ENCODE results near the gene FANCC. TPM values are rescaled to one million over a fixed set of nuclear protein-coding genes. Genes with fewer than 3 reads are reported as not detected.

FANCC gene
- total RNA-seq, 6 experiments from 2014 or later, result 4.7 to 7.1 (median 5.7) TPM

DNA sequence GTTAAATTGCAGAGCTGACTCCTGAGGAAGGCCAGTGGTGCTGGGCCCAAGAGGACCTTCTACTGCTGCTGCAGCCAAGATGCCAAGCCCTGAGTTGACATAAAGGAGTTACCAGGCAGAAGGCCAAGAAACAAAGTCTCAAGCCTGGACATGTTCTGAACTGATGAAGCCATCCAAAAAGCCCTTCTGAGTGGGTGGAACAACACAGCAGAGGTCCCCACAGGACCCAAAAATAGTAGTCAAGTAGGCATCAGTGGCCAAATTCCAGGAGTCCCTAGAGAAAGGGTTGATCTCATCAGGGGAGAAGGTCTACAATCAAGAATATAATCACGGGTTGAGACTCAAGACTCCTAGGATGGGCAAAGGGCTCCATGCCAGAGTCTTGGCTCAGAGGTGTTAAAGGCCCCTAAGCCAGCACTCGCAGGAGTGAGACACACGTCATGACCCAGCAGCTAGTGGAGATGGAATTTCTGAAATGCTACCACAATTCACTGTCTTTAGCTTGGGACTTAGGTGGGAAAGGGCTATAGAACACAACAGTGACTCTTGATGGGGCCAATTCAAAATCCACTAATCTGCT is 119.7 kb downstream of the FANCC start:
- peaks cover 3% of the 10 kb centered on the region; the same call in 1 of the 2 replicates for H3K36me3 Mint-ChIP-seq (ENCODE audit: low read depth)
- no peaks in the 10 kb centered on the region for H3K9me3 Mint-ChIP-seq
- peak overlapping the region; percentile 73 for H3K27ac Mint-ChIP-seq
- H3K4me1 Mint-ChIP-seq (ENCODE audit: low read depth), result peaks cover 12% of the 10 kb centered on the region
- H3K4me3 Mint-ChIP-seq, result no peak overlapping the region
- H3K27me3 Mint-ChIP-seq (ENCODE audit: insufficient read depth), result no peaks in the 10 kb centered on the region
- TF ChIP-seq, protein P1, sequence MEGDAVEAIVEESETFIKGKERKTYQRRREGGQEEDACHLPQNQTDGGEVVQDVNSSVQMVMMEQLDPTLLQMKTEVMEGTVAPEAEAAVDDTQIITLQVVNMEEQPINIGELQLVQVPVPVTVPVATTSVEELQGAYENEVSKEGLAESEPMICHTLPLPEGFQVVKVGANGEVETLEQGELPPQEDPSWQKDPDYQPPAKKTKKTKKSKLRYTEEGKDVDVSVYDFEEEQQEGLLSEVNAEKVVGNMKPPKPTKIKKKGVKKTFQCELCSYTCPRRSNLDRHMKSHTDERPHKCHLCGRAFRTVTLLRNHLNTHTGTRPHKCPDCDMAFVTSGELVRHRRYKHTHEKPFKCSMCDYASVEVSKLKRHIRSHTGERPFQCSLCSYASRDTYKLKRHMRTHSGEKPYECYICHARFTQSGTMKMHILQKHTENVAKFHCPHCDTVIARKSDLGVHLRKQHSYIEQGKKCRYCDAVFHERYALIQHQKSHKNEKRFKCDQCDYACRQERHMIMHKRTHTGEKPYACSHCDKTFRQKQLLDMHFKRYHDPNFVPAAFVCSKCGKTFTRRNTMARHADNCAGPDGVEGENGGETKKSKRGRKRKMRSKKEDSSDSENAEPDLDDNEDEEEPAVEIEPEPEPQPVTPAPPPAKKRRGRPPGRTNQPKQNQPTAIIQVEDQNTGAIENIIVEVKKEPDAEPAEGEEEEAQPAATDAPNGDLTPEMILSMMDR (IDR thresholded peaks at IDR 0.05), result no peak
- DNase-seq, result peak; percentile 17

DNA sequence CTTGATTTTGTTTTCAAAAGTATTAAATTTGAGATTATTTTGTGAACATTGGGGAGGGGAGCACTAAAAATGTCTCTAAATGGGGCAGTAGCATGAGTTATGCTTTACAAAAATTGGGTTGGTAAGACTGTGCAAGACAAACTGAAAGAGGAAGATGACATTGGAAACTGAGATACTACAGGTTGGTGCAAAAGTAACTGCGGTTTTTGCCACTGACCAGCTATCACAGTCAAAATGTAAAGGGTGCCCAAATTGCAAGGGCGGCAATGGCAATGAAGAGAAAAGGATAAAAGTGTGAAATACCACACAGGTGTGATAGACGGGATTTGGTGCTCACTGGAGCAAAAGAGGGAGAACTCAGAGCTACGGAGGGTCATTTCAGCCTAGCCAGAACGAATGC is 124.0 kb downstream of the FANCC start:
- peaks cover 29% of the 10 kb centered on the region for H3K4me1 Mint-ChIP-seq (ENCODE audit: low read depth)
- no peak overlapping the region for H3K4me3 Mint-ChIP-seq
- TF ChIP-seq, protein P1 (IDR thresholded peaks at IDR 0.05), result no peak
- no peak overlapping the region for H3K27ac Mint-ChIP-seq
- H3K36me3 Mint-ChIP-seq (ENCODE audit: low read depth), result peaks cover 4% of the 10 kb centered on the region; the same call in 1 of the 2 replicates
- no peaks in the 10 kb centered on the region for H3K9me3 Mint-ChIP-seq
- DNase-seq, result no peak
- no peaks in the 10 kb centered on the region for H3K27me3 Mint-ChIP-seq (ENCODE audit: insufficient read depth)

DNA sequence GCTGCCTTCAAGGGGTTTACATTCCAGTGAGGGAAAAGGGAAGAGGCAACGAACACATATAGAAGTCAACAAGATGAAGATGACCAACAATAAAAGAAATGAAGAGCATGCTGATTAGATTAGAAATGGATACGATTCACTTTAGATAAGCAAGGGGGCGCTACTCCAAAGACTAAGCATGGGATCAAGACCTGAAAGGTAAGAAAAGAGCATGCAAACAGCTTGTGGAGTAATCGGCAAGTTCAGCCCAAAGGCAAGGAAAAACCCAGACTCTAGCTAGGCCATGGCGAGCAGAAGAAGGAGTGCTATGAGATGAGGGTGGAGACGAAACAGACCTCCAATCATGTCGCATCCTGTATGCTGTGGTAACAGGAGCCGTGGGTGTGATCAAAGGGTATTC is 124.4 kb downstream of the FANCC start:
- TF ChIP-seq, protein P1 (IDR thresholded peaks at IDR 0.05), result peak; percentile 51
- no peak for DNase-seq
- no peak overlapping the region for H3K4me3 Mint-ChIP-seq
- peaks cover 25% of the 10 kb centered on the region for H3K4me1 Mint-ChIP-seq (ENCODE audit: low read depth)
- H3K27ac Mint-ChIP-seq, result no peak overlapping the region
- H3K36me3 Mint-ChIP-seq (ENCODE audit: low read depth), result peaks cover 4% of the 10 kb centered on the region; the same call in 1 of the 2 replicates
- no peaks in the 10 kb centered on the region for H3K27me3 Mint-ChIP-seq (ENCODE audit: insufficient read depth)
- H3K9me3 Mint-ChIP-seq, result no peaks in the 10 kb centered on the region

DNA sequence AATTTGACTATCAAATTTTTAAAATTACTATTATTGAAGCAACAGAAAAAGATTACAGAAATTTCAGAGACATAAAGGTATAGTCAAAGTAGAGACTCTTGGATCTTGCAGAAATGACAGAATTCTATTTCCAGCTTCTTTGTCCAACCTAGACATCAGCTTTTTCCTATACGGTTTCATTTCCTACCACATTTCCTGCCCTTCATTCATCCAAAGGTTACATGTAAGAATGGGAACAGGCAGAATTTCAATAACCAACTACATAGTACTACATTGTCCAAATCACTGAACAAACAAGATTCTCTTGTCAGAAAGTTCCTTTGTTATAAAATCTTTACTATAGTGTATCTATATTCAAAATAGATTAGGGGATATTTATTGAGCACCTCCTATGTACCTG is 124.9 kb downstream of the FANCC start:
- Mint-ChIP-seq H3K27me3 (ENCODE audit: insufficient read depth) (no peaks in the 10 kb centered on the region), H3K4me3 (no peak overlapping the region), H3K36me3 (ENCODE audit: low read depth) (peaks cover 4% of the 10 kb centered on the region; the same call in 1 of the 2 replicates), H3K4me1 (ENCODE audit: low read depth) (peaks cover 21% of the 10 kb centered on the region), H3K27ac (no peak overlapping the region), H3K9me3 (no peaks in the 10 kb centered on the region)
- no peak for DNase-seq
- TF ChIP-seq, protein P1 (IDR thresholded peaks at IDR 0.05), result no peak

DNA sequence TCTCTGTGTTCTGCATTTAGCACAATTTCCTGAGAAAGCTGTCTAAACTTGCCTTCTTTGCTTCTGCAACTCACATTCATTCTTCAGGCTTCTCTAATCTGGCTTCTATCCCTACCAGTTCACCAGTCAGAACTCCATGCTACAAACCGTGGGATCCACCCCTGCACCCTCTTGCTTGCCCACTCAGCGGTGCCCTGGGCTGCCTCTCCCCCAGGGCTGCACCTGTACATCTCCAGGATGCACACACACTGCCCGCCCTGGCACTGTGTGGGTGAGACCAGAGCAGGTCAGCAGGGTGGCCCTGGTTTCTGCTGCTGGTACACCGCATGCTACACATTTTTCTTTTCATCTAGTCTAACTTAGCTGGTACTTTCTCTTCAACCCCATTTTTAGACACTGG is 127.1 kb downstream of the FANCC start:
- Mint-ChIP-seq H3K27ac (no peak overlapping the region), H3K4me1 (ENCODE audit: low read depth) (peaks cover 18% of the 10 kb centered on the region), H3K27me3 (ENCODE audit: insufficient read depth) (no peaks in the 10 kb centered on the region), H3K4me3 (no peak overlapping the region), H3K36me3 (ENCODE audit: low read depth) (peaks cover 4% of the 10 kb centered on the region; the same call in 1 of the 2 replicates), H3K9me3 (no peaks in the 10 kb centered on the region)
- no peak for DNase-seq
- TF ChIP-seq, protein P1 (IDR thresholded peaks at IDR 0.05), result no peak

Data from HFFc6 (cell line).